HL-60 (cell line): ENCODE results near the gene HSPA12A.

ENCODE experiments used
- CTCF ChIP-seq: IDR thresholded peaks from one replicate; pipeline ENCODE4 v1.5.1; 2011; ENCODE audit warnings: low read length, control low read depth, inconsistent platforms; ENCODE audit not compliant: insufficient read depth
- GABPA ChIP-seq: IDR thresholded peaks from 2 replicates; pipeline ENCODE4 v1.6.1; 2012; ENCODE audit warnings: low read depth
- POLR2AphosphoS5 ChIP-seq: IDR thresholded peaks from 2 replicates; pipeline ENCODE4 v1.6.1; 2012; ENCODE audit warnings: low read depth
- REST ChIP-seq: IDR thresholded peaks from 2 replicates; pipeline ENCODE4 v1.6.1; 2012; ENCODE audit warnings: low read depth; ENCODE audit not compliant: insufficient replicate concordance
- SPI1 ChIP-seq: IDR thresholded peaks from 2 replicates; pipeline ENCODE4 v1.6.1; 2012; ENCODE audit warnings: low read depth, mild to moderate bottlenecking, borderline replicate concordance

GRCh38 chr10:116670706-116671105 is 71.7 kb downstream of the HSPA12A start:
- TF ChIP-seq CTCF: no peak
- TF ChIP-seq POLR2AphosphoS5: no peak
- TF ChIP-seq REST: no peak
- TF ChIP-seq SPI1: no peak
- TF ChIP-seq GABPA: no peak
